GM21786 (cell line): Measurements from ENCODE around the gene DRAXIN.
"Not testable (repeated sequence)": the region's sequence is repeated elsewhere in the genome, so short reads cannot be mapped to it uniquely, and the experiment has no call there.

Source experiments
- ATAC-seq: cut with Tn5 transposase; IDR thresholded peaks from one replicate; pipeline ENCODE4 v1.9.1; 2021; ENCODE audit not compliant: unreplicated experiment

DRAXIN gene, protein sequence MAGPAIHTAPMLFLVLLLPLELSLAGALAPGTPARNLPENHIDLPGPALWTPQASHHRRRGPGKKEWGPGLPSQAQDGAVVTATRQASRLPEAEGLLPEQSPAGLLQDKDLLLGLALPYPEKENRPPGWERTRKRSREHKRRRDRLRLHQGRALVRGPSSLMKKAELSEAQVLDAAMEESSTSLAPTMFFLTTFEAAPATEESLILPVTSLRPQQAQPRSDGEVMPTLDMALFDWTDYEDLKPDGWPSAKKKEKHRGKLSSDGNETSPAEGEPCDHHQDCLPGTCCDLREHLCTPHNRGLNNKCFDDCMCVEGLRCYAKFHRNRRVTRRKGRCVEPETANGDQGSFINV

DNA sequence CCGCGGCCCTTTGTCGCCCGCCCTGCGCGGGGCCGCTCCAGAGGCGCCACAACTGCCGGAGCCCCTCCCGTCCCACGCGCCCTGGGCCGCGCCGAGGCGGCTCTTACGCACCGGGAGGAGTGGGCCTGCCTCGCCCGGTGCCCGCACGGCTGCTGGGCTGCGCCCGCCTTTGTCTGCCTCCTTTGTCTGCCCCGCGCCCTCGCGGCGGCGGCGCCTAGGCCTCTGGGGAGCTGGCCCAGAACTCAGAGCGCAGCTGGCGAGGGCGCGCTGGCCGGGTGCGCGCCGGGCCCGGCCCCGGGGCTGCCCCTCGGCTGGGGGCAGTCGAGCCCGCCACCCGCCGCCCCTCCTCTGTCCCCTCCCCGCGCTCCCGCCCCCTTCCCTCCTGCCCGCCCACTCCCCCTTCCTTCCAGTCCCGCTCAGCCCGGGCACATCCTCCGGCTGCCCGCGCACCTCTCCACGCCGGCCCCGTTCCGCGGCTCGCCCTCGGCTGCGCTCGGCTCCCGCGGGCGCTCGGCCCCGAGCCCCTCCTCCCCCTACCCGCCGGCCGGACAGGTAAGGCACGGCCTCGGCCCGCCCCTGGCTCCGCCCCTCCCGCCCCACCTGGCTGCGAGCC is at the start of gene DRAXIN:
TSS of gene DRAXIN (plus strand) at position 409 of the 613 bp plus-strand sequence. CDS start 14,549 bp downstream, outside the sequence.
- no peak for ATAC-seq

DNA sequence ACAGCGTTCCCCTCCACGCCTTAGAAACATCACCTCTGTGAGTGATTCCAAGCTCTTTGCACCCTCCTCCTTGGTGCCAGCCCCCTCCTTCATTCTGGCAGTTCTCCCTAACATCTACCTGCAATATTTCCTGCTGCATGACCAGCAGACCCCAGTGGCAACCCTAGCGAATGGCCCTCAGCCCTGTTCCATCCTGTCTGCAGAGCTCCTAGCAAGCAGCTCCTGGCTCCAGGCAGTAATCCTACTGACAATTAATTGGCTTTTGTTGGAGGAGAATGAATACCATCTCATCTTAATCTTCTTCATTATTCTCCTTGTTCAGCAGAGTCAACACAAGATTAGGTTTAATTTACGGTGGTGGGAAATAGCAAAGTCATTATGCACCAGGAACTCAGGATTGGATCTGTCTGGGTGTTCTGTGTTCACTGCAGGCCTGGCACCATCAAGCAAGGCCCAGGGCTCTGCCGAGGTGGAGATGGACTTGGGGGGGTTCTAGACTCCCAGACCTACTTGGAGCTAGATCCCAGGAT is 49.7 kb upstream of the DRAXIN start:
- no peak for ATAC-seq

DNA sequence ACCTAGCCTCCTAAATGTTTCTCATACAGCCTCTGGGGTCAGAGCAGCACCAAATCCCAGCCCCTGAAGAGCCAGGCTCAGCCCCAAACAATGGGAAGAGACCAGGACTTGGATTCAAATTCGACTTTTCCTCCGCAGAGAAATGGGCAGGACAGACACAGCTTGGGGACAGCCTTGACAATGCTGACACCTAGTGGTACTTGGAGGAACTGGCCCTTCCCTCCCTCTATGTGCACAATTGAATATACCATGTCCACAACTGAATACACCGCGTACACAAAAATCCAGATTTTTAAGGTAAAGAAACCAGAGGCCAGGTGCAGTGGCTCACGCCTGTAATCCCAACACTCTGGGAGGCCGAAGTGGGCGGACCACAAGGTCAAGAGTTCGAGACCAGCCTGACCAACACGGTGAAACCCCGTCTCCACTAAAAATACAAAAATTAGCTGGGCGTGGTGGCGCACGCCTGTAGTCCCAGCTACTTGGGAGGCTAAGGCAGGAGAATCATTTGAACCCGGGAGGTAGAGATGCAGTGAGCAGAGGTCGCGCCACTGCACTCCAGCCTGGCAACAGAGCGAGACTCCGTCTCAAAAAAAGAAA is 49.0 kb upstream of the DRAXIN start:
- ATAC-seq: not testable (repeated sequence)

DNA sequence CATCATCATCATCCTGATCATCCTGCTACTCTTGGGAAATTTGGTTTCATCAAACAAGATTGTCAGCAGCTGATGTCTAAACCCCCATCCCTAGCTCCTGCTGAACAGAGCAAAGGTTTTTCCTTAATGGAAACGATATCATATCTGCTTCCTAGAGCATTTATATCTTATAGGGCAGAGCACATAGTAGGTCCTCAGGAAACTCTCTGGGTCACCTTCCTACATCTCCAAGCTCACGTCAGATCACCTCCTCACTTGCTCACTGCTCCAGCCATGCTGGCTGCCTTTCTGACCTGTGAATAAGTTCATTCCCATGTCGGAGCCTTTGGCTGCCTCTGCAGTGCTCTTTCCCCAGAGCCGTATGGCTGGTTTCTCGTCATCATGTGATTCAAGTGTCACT is 47.7 kb upstream of the DRAXIN start:
- no peak for ATAC-seq

DNA sequence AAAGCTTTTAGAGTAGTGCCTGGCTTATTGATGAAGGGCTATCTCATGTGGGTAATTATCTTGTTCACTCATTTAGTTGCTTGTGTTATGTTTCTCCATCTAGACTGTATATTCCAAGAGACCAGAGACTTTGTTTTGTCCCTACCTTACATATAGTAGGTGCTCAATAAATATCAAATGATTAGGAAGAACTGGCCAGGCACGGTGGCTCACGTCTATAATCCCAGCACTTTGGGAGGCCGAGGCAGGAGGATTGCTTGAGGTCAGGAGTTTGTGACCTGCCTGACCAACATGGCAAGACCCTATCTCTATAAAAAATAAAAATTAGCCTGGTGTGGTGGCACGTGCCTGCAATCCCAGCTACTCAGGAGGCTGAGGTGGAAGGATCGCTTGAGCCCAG is 46.2 kb upstream of the DRAXIN start:
- no peak for ATAC-seq

DNA sequence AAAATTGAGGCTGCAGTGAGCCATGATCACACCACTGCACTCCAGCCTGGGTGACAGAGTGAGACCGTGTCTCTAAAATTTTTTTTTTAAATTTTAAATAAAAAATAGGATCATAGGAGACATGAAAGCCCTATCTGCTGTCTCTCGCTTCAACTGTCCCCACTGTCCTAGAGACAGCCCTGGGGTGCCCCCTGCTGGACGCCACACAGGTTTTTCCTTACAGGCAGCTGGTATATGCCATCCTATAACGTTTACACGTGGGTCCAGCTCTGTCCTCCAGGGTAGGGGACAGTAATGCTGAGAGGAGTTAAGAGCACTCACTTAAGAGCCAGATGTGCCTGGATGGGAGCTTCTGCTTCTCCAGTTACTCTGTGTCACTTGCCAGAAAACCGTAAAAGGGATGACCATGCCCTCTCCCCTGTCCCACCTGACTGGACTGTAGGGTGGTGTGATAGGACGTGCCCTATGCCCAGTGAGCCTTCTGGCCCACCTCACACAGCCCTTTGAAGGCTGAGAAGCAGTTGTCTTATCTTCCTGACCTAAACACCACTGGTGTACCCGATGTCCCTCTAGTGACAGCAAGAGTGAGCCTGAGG is 45.7 kb upstream of the DRAXIN start:
- ATAC-seq: no peak

DNA sequence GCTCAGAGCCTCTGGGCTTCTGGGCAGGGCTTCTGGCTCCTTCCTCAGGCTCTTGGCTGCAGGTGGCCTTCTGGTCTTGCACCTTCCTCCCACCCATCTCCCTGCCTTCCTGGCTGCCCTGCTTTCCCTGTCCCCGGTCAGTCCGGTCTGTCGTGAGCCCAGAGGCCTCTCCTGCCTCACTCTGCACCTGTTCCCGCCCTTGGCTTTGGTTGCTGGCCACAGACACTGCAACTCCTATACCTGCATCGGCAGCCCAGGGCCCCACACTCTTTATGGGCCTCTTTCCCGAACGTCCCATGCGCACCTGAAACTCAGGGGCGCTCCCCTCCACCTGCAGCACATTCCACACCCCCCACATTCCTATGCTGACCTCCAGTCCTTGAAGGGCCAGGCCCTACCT is 45.2 kb upstream of the DRAXIN start:
- ATAC-seq: no peak

DNA sequence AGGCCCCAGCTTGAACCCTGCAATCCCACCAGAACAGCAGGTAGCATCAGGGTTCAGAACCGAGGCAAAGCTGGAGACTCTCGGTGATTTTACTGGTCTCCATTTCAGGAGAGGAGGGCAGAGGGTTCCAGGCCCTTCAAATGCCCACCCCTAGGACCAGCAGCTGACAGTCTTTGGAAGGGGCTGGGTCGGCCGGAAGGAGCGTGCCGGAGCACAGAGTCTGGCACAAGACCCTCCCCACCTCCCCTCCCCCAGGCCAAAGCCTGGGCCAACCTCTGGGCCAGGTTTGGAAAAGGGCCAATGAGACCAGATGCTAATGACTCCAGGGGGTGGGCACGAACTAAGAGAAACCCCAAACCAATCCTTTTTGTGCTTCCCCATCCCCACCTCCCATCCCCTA is 44.2 kb upstream of the DRAXIN start:
- no peak for ATAC-seq

DNA sequence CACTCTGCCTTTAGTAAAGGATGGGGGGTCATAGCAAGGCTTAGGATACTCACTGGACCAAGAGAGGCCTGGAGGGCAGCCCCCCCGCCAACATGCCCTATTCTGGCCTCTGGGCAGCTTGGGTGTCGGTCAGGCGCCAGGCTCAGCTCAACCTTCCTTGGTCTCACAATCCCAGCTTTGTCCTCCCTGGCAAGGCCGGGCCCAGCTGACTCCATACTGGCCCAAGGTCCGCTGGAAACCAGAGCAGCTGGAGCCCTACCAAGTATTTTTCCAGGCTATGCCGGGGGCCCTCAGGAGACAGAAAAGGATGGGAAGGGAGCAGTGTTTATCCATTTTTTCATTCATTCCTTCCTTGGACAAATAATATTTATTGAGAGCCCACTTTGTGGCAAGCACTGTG is 43.5 kb upstream of the DRAXIN start:
- no peak for ATAC-seq

DNA sequence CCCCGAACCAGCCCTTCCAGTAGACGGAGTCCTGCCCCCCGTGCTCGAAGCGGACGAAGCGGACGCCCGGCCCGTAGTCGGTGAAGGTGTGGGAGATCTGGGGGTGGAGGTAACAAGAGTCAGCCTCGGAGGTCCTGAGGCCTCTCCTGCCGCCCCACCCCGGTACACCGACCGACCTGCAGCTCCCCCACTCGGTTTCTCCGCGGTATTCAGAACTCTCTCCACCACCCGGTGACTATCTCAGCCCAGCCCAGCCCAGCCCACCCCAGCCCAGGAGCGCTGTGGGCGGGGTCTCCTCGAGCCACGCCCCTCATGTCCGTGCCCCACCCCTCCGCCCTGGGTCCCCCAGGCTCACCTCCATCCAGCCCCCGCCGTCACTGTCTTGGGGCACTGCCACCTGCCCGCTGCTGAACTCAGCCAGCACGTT is 42.8 kb upstream of the DRAXIN start:
- ATAC-seq: no peak

DNA sequence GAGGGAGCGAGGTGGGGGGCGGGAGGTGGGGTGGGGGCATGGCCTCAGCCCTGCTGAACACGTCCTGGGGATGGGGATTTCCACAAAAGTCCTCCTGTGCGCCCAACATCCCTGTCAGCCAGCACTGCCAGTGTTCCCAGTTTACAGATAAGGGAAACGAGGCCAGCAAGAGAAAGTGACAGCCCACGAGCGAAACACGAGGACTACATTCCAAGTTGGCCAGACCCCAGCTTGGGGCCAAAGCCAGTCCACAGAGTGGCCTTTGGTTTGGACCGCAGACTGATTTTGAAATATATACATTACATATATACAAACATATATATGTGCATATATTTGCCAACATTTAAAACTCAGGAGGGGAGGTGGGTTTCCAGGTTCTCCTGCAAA is 42.3 kb upstream of the DRAXIN start:
- ATAC-seq: no peak

DNA sequence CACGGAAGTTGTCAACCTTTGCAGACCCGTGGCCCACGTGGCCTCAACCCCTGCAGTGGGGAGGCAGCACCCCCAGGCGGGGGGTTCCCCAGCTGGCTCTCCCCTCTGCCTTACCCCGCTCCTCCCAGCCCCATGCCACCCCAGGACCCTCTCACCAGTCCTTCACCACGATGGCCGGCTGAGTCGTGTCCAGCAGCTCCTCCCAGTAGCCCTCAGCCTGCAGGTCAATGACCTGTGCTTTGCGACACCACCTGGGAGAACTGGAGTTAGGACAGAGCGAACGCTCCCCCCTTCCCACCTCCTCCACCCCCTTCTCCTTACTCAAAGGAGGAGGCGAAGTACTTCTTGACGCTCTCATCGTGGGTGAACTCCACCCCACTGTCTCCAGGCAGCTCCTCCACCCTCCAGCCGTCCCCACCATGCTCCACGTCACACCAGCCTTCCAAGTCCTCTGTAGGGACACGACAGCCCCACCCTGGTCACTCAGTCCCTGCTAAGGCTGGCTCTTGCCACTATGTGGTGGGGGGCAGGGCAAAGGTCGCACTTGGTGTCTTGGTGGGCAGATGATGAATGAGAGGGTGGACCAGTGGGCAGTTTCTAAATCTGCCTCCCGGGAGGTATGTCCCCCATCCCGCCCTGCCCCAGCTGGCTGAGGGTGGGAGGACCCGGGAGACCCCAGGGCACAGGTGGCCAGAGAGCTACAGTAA is 41.7 kb upstream of the DRAXIN start:
- ATAC-seq: no peak

DNA sequence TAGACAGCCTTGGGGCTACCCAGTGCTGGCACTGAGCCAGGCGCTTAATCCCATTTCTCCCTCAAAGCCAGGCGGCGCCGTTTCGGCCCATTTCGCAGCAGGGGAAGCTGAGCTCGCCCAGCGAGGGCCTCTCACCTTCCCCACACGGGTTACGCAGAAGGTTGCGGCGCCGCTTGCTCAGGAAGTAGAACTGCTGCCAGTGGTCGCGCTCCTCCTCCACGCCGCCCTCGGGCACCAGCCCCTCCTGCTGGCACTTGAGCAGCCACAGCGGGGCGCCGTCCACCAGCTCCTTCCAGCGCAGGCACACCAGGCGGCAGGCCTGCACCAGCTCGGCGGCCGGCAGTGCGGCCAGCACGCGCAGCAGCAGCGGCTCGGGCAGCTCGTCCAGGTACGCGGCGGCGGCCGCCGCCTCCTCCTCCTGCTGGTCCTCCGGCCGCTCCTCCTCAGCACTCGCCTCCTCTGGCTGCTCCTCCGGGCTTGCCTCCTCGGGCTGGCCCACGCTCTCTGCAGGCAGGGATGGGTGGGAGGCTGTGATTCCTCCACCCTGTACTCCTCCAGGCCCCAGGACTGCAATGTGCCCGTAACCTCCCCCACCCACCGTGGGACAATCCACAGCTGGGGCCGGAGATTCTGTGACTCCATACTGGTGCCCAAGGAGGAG is 41.0 kb upstream of the DRAXIN start:
- ATAC-seq: no peak

DNA sequence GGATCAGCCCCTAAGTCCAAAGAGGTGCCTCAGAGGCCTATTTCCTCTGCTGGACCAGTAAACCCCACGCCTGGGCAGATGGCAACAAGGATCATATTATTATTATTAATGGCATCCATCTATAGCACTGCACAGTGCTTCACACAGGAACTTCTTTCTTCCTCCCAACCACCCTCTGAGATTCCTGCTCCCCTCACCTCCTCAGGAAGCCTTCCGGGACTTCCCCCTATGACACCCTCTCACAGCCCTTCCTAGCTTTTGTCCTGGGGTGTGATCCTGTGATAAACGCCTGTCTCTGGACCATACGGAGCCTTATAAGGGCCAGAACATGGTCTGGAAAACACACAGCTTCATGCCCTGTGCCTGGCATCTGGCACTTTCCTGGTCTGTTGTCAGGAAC is 40.5 kb upstream of the DRAXIN start:
- no peak for ATAC-seq

DNA sequence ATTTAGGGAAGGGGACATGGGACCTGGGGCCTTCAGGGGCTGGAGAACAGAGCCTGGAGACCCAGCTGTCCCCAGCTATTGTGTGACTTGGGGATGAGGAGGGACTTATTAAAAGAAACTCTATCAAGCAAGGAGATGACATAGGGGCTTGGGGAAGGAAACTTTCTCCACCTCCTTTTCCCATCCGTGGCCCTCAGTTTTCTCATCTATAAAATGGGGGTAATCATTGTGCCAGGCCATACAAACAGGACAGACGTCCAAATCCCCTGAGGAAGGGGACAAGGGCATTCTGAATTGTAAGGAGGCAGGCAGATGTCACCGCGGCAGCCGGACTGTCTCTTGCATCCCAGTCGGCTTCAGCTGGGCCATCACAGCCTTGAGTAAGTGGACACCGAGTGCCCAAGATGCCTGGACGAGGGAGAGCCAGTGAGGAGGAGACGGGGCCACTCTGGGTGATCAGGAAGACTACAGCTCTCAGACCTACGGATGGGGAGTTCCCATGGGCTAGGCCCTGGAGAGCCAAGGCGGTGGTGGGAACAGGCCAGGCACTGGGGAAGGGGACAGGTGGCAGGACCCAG is 39.2 kb upstream of the DRAXIN start:
- no peak for ATAC-seq

DNA sequence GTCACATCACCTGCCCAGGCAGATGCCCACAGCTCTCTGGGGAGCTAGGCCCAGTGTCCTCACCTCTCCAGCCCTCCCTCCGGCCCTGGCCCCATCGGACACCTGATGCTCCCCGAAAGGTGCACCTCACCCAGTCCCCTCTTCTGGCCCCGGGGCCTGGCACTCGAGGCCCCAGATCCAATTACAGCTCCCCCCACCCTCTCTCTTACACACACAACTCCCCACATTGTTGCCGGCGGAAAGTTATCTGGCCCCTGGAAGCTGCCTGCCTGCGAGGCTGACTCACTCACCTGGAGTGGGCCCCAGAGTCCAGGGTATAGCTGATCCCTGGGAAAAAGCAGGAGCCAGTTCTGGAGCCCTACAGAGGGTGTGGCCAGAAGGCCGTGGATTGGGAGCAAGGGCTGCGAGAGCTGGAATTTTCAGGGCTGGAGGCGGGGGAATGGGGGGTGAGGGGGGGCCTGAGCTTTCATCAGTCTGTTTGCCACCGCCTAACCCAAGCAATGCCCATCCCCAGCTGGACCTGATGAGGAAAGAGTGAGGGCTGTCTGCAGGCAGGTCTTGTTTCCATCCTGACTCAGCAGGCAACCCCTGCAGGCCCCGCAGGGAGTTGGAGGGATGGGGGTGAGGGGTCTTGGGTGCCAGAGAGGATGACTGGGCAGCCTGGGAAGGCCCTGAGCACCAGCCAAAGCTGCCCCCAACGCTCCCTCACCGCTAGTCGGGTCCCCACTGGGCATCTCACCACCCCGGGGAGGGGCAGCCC is 38.2 kb upstream of the DRAXIN start:
- no peak for ATAC-seq

DNA sequence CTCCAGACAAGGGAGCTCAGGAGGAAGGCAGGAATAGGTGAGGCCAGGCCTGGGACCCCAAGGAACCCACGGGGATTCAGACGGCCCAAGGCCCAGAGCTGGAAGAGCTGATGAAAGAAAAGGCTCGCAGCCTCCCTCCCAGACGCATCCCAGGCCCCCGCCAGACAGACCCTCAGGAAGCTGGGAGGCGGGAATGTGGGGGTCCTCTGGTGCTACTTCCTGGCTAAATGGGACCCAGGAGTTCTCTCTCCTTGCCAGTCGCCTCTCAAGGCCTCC is 37.7 kb upstream of the DRAXIN start:
- ATAC-seq: no peak

DNA sequence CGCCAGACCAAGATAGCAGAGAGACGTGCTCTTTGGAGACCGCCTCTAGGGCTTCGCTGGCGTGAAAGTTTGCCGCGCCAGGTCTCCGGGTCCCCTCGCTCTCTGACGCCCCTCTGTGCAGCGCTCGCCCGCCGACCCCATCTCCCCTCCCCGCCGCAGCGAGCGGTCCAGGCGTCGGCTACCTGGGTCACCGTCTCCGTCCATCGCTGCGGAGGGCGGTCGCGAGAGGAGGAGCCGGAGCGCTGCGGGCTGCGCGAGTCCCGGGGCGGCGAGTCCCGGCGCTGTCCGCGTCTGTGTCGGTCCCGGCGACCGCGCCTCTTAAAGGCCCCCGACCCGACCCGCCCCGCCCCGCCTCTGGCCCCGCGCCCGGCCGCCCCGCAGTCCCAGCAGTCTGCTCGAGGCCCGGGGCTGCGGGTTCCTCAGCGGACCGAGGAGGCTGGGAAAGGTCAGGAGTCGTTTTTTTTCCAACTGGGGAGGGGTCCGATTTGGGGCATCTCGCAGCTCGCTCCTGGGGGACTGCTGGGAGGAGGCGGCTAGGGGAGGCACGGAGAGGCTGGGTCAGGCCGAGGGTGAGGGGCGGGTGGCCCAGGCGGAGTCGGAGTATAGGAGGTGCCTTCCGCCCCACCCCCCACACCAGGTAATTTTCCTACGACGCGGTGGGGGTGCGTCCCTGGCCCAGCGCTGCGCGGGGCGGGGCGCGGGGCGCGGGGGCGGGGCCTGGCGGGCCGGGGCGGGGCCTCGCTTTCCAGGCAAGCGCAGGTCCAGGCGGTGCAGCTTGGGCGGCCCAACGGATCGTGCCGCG is 37.2 kb upstream of the DRAXIN start, which contains the start of the genes FBXO2 and FBXO44:
TSS of gene FBXO2 (minus strand) at position 293 of the 802 bp plus-strand sequence. CDS start at position 204, 89 bp downstream.
TSS of gene FBXO44 (plus strand) at position 741 of the 802 bp plus-strand sequence. CDS start 959 bp downstream, outside the sequence.
- ATAC-seq: peak; percentile 58
